ENCODE measurements around the gene EFCAB12. TPM values are rescaled to one million over a fixed set of nuclear protein-coding genes. Genes with fewer than 3 reads are reported as not detected.

Gene EFCAB12
- total and polyA plus RNA-seq, 2 of the 8 experiments (the other 6 are each of a cell fraction or from before 2014, with no cell fraction given) = 0.60 to 0.99 TPM

- TF ChIP-seq CBX5 (IDR thresholded peaks at IDR 0.05; ENCODE audit: low read depth, low read length) = no peak
- TF ChIP-seq FOSL1 (IDR thresholded peaks at IDR 0.05; ENCODE audit: insufficient read depth, low read depth, low read length) = no peak
- TF ChIP-seq CREB1 (IDR thresholded peaks at IDR 0.05) = no peak
- TF ChIP-seq KDM5A (IDR thresholded peaks at IDR 0.05; ENCODE audit: low read length) = no peak
- TF ChIP-seq MAFK (IDR thresholded peaks at IDR 0.05; ENCODE audit: low read depth, low read length) = no peak
- no peak for TF ChIP-seq TCF12 (IDR thresholded peaks at IDR 0.05; ENCODE audit: low read depth, low read length)
- no peak for TF ChIP-seq SIN3A (conservative IDR thresholded peaks at IDR 0.05 in 1 of 2, IDR thresholded peaks at IDR 0.05 in 1 of 2; ENCODE audit: low read depth in 1 of 2, low read length in 2 of 2)
Observed at GRCh38 chr3:129446926-129447325, 18.5 kb upstream of the EFCAB12 start (continued).

Measured in H1 (cell line).